ENCODE measurements around the gene BICDL1. TPM values are rescaled to one million over a fixed set of nuclear protein-coding genes. Genes with fewer than 3 reads are reported as not detected.

BICDL1 gene
- total and polyA plus RNA-seq, 2 of the 4 experiments (the other 2 are of a cell fraction), result not detected

DNA sequence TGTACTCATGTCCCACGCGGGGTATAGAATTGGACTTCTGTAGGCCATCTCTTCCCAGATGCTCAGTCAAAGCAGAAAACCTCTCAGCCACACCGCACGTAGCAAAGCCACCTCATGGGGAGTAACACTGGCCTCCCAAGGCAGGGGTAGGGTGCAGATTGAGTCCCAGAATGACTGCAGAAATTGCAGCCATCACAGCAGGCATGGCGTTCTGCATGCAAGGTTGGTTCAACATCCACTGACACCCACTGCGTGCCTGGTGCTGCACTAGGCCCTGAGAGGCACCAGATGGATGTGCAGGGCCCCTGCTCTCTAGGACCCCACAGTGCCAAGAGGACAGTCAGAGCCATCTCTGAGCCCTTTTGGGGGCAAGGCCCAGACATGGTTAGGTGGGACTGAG is 87.6 kb downstream of the BICDL1 start:
- Histone ChIP-seq H3K4ac (ENCODE audit: low read depth, low read length) (no peak overlapping the region), H2BK120ac (ENCODE audit: low read depth, low read length) (no peak overlapping the region), H2BK5ac (ENCODE audit: low read depth, low read length, poor library complexity, severe bottlenecking) (no peak overlapping the region), H2AK9ac (replicated peaks; ENCODE audit: low read depth, low read length, poor library complexity) (no peak overlapping the region), H3K36me3 (ENCODE audit: control insufficient read depth, insufficient read depth, low read length) (no peaks in the 10 kb centered on the region), H3K18ac (ENCODE audit: low read depth, low read length) (no peak overlapping the region), H3K79me1 (ENCODE audit: low read depth in 1 of 2, low read length in 2 of 2) (no peaks in the 10 kb centered on the region), H3K9me3 (ENCODE audit: control insufficient read depth, insufficient read depth, low read length) (no peaks in the 10 kb centered on the region), H3K56ac (ENCODE audit: extremely low read depth, insufficient read depth, low read length) (no peak overlapping the region), H4K8ac (ENCODE audit: low read depth in 2 of 2, low read length in 2 of 2) (no peak overlapping the region), H4K5ac (ENCODE audit: low read depth, low read length) (no peak overlapping the region), H3K9ac (ENCODE audit: low read depth, low read length) (no peak overlapping the region), H3K9me1 (ENCODE audit: insufficient read depth, low read length) (no peaks in the 10 kb centered on the region), H2AFZ (replicated peaks; ENCODE audit: low read length, poor library complexity) (no peak overlapping the region), H3K14ac (replicated peaks; ENCODE audit: low read depth, low read length) (no peak overlapping the region), H4K91ac (ENCODE audit: insufficient read depth, low read depth, low read length) (no peak overlapping the region), H3K27ac (ENCODE audit: insufficient read depth, low read length) (no peak overlapping the region), H3K27me3 (ENCODE audit: control insufficient read depth, insufficient read depth, low read length) (peaks cover 32% of the 10 kb centered on the region), H3K4me2 (ENCODE audit: low read depth, low read length) (no peak overlapping the region), H3K23ac (ENCODE audit: low read depth, low read length) (no peak overlapping the region), H4K20me1 (ENCODE audit: insufficient read depth, low read length) (no peaks in the 10 kb centered on the region), H2BK20ac (ENCODE audit: low read depth, low read length) (no peak overlapping the region), H2AK5ac (ENCODE audit: low read depth, low read length) (no peak overlapping the region), H2BK15ac (ENCODE audit: low read depth, low read length) (no peak overlapping the region), H3K4me1 (ENCODE audit: control insufficient read depth, insufficient read depth, low read length) (no peaks in the 10 kb centered on the region), H3K4me3 (ENCODE audit: insufficient read depth, low read depth, low read length) (no peak overlapping the region)
- no peak for DNase-seq
- ChIA-PET CTCF (no interaction called here), POLR2A (ENCODE audit: unreplicated experiment) (no interaction called here)
- in situ Hi-C loops (cut with MboI; ENCODE audit: low sequenced_read_pairs), result no loop called here
- no TSS peak for BruUV-seq (replicated peaks)
- 100% methylated on average over 2 of the region's 6 CpGs; no CpG with 5 or more reads in 1 of the 2 experiments for WGBS, 2 experiments (ENCODE audit: extremely low coverage in 2 of 2, insufficient read length in 1 of 2)
- intact Hi-C loops (cut with micrococcal nuclease), result no loop called here
- dilution Hi-C loops (cut with HindIII; ENCODE audit: low sequenced_read_pairs, unreplicated experiment), result no loop called here
- TF ChIP-seq POLR2A (IDR thresholded peaks at IDR 0.05; ENCODE audit: low read depth, low read length) (no peak), RFX5 (IDR thresholded peaks at IDR 0.05; ENCODE audit: low read depth, low read length) (no peak), CEBPB (IDR thresholded peaks at IDR 0.05; ENCODE audit: low read depth, low read length) (no peak)
- TF ChIP-seq, protein P1, sequence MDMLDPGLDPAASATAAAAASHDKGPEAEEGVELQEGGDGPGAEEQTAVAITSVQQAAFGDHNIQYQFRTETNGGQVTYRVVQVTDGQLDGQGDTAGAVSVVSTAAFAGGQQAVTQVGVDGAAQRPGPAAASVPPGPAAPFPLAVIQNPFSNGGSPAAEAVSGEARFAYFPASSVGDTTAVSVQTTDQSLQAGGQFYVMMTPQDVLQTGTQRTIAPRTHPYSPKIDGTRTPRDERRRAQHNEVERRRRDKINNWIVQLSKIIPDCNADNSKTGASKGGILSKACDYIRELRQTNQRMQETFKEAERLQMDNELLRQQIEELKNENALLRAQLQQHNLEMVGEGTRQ (IDR thresholded peaks at IDR 0.05; ENCODE audit: low read depth, low read length), result no peak
- ATAC-seq (ENCODE audit: low read depth), result no peak

Measured in IMR-90 (cell line).